ENCODE data around the gene IL34. TPM values are rescaled to one million over a fixed set of nuclear protein-coding genes. Genes with fewer than 3 reads are reported as not detected.

IL34 gene
- polyA plus RNA-seq, 1 donor (not counting 4 experiments of a cell fraction or from before 2014, with no cell fraction given) = 0.08 TPM

DNA sequence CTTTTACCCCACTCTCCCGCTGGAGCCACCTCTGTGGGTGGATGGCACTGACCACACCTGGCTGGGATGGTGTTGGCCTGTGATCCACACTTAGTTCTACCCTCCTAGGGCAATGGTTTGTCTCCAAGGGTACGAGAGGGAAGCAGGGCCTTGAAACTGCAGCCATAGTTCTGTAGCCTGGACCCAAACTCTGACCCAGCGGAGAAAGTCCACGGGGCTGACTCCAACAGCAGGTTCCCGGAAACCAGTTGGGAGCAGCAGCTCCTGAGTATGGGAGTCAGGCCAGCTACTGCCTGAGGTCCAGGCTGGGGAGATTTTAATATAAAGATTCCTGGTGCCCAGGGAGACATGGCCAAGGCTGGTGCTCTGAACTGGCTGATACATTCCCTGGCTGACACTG, 63.1 kb downstream of the IL34 start:
- H4K20me1 ChIP-seq (ENCODE audit: control insufficient read depth, extremely low read depth, insufficient read depth, low read length) = no peaks in the 10 kb centered on the region
- no peaks in the 10 kb centered on the region for H3K79me2 ChIP-seq (ENCODE audit: control insufficient read depth, insufficient read depth, low read length)
- H3K4me1 ChIP-seq (ENCODE audit: control insufficient read depth, extremely low read depth, insufficient read depth, low read length) = peaks cover 30% of the 10 kb centered on the region
- no peaks in the 10 kb centered on the region for H3K27me3 ChIP-seq (ENCODE audit: control insufficient read depth, extremely low read depth, insufficient read depth, low read length)
- no peaks in the 10 kb centered on the region for H3K9me1 ChIP-seq (ENCODE audit: control insufficient read depth, extremely low read depth, insufficient read depth, low read length)
- H2AFZ ChIP-seq (ENCODE audit: control insufficient read depth, low read length) = no peak overlapping the region
- dilution Hi-C loops (cut with MboI; ENCODE audit: extremely low pct_ligation_motif_present, low sequenced_read_pairs) = no loop called here
- no peak for FAIRE-seq
- no peak overlapping the region for H3K4me3 ChIP-seq (ENCODE audit: control insufficient read depth in 2 of 3, extremely low read depth in 1 of 3, insufficient read depth in 2 of 3, low read depth in 1 of 3, low read length in 3 of 3)
- DNase-seq (ENCODE audit: low read depth, low spot score) = no peak
- no peak overlapping the region for H3K9ac ChIP-seq (ENCODE audit: control insufficient read depth, extremely low read depth, insufficient read depth, low read length)
- TF ChIP-seq EZH2 (IDR thresholded peaks at IDR 0.05; ENCODE audit: low read length) = no peak
- TF ChIP-seq, protein P1, sequence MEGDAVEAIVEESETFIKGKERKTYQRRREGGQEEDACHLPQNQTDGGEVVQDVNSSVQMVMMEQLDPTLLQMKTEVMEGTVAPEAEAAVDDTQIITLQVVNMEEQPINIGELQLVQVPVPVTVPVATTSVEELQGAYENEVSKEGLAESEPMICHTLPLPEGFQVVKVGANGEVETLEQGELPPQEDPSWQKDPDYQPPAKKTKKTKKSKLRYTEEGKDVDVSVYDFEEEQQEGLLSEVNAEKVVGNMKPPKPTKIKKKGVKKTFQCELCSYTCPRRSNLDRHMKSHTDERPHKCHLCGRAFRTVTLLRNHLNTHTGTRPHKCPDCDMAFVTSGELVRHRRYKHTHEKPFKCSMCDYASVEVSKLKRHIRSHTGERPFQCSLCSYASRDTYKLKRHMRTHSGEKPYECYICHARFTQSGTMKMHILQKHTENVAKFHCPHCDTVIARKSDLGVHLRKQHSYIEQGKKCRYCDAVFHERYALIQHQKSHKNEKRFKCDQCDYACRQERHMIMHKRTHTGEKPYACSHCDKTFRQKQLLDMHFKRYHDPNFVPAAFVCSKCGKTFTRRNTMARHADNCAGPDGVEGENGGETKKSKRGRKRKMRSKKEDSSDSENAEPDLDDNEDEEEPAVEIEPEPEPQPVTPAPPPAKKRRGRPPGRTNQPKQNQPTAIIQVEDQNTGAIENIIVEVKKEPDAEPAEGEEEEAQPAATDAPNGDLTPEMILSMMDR (optimal IDR thresholded peaks at IDR 0.05 in 1 of 3, IDR thresholded peaks at IDR 0.05 in 1 of 3, conservative IDR thresholded peaks at IDR 0.05 in 1 of 3; ENCODE audit: extremely low read depth in 1 of 3, insufficient read depth in 2 of 3, low read length in 3 of 3) = no peak
- H3K9me3 ChIP-seq (ENCODE audit: control insufficient read depth, low read depth, low read length) = no peaks in the 10 kb centered on the region
- no peaks in the 10 kb centered on the region for H3K36me3 ChIP-seq (ENCODE audit: control insufficient read depth in 2 of 2, extremely low read depth in 1 of 2, insufficient read depth in 2 of 2, low read length in 2 of 2)
- no peak overlapping the region for H3K4me2 ChIP-seq (ENCODE audit: control insufficient read depth, extremely low read depth, insufficient read depth, low read depth, low read length)
- no peak overlapping the region for H3K27ac ChIP-seq (ENCODE audit: control insufficient read depth, insufficient read depth, low read length)

DNA sequence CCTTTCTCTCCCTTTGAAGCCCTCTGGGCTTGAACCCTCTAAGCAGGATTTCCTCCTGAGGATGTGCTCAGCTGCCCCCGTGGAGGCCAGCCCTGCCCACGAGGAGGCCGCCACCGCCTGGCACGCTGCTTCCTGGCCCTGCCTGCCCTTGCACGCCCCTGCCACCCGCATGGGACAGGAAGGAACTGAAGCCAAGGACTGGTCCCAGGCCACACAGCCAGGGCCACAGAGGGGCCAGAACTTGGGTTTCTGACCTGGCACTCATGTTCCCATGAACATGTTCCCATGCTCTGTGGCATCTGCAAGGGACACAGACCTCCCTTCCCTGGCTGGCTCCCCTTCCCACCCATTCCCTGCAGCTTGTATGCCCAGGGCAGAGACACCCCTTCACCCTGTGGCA, 63.6 kb downstream of the IL34 start:
- dilution Hi-C loops (cut with MboI; ENCODE audit: extremely low pct_ligation_motif_present, low sequenced_read_pairs) = no loop called here

More for the DNA sequence above, 63.6 kb downstream of the IL34 start:
- no peak overlapping the region for H3K4me3 ChIP-seq (ENCODE audit: control insufficient read depth in 2 of 3, extremely low read depth in 1 of 3, insufficient read depth in 2 of 3, low read depth in 1 of 3, low read length in 3 of 3)
- FAIRE-seq (no peak), DNase-seq (ENCODE audit: low read depth, low spot score) (no peak)
- H4K20me1 ChIP-seq (ENCODE audit: control insufficient read depth, extremely low read depth, insufficient read depth, low read length) = no peaks in the 10 kb centered on the region
- no peaks in the 10 kb centered on the region for H3K79me2 ChIP-seq (ENCODE audit: control insufficient read depth, insufficient read depth, low read length)
- H3K36me3 ChIP-seq (ENCODE audit: control insufficient read depth in 2 of 2, extremely low read depth in 1 of 2, insufficient read depth in 2 of 2, low read length in 2 of 2) = no peaks in the 10 kb centered on the region
- no peak overlapping the region for H2AFZ ChIP-seq (ENCODE audit: control insufficient read depth, low read length)
- peaks cover 35% of the 10 kb centered on the region for H3K4me1 ChIP-seq (ENCODE audit: control insufficient read depth, extremely low read depth, insufficient read depth, low read length)
- TF ChIP-seq, protein P1 (optimal IDR thresholded peaks at IDR 0.05 in 1 of 3, IDR thresholded peaks at IDR 0.05 in 1 of 3, conservative IDR thresholded peaks at IDR 0.05 in 1 of 3; ENCODE audit: extremely low read depth in 1 of 3, insufficient read depth in 2 of 3, low read length in 3 of 3) = no peak
- no peak for TF ChIP-seq EZH2 (IDR thresholded peaks at IDR 0.05; ENCODE audit: low read length)
- H3K9me3 ChIP-seq (ENCODE audit: control insufficient read depth, low read depth, low read length) = no peaks in the 10 kb centered on the region
- H3K9me1 ChIP-seq (ENCODE audit: control insufficient read depth, extremely low read depth, insufficient read depth, low read length) = no peaks in the 10 kb centered on the region
- H3K4me2 ChIP-seq (ENCODE audit: control insufficient read depth, extremely low read depth, insufficient read depth, low read depth, low read length) = no peak overlapping the region
- H3K27me3 ChIP-seq (ENCODE audit: control insufficient read depth, extremely low read depth, insufficient read depth, low read length) = no peaks in the 10 kb centered on the region
- no peak overlapping the region for H3K9ac ChIP-seq (ENCODE audit: control insufficient read depth, extremely low read depth, insufficient read depth, low read length)
- no peak overlapping the region for H3K27ac ChIP-seq (ENCODE audit: control insufficient read depth, insufficient read depth, low read length)

Other genes starting within 250 kb of the IL34 start
- 4.0 to 6.0 TPM (median 4.1 TPM) in 3 replicates for gene ST3GAL2, start 207.5 kb upstream of the IL34 start, polyA plus RNA-seq
- 5.5 to 10.7 TPM (median 6.5 TPM) in 3 replicates for gene FCSK, start 192.0 kb upstream of the IL34 start, polyA plus RNA-seq
- gene COG4, start 123.0 kb upstream of the IL34 start, polyA plus RNA-seq = 36.8 to 38.9 TPM (median 38.4 TPM) in 3 replicates
- 88.0 to 142 TPM (median 92.6 TPM) in 3 replicates for gene SF3B3, start 122.7 kb upstream of the IL34 start, polyA plus RNA-seq
- 13.3 to 22.3 TPM (median 21.8 TPM) in 3 replicates for gene MTSS2, start 39.5 kb downstream of the IL34 start, polyA plus RNA-seq
- gene VAC14, start 154.6 kb downstream of the IL34 start, polyA plus RNA-seq = 15.9 to 26.4 TPM (median 20.0 TPM) in 3 replicates